GM21390 (cell line): ENCODE data around the gene OR5A1.

Experiments
- ATAC-seq: cut with Tn5 transposase; IDR thresholded peaks from one replicate; pipeline ENCODE4 v1.9.1; 2021; ENCODE audit not compliant: unreplicated experiment

Gene OR5A1

GRCh38 chr11:59475176-59475575 is 38.9 kb downstream of the OR5A1 start:
- no peak for ATAC-seq

GRCh38 chr11:59479906-59480305 is 43.6 kb downstream of the OR5A1 start:
- ATAC-seq, result no peak

GRCh38 chr11:59480359-59480758 is 44.1 kb downstream of the OR5A1 start:
- ATAC-seq, result no peak
